NCI-H524 (cell line): ENCODE measurements around the gene PDZRN3.

ENCODE experiments used
- DNase-seq, 2 experiments: peaks; one replicate each; lab custom pipeline; 2025; lab: John Stamatoyannopoulos, UW

PDZRN3 gene

DNA sequence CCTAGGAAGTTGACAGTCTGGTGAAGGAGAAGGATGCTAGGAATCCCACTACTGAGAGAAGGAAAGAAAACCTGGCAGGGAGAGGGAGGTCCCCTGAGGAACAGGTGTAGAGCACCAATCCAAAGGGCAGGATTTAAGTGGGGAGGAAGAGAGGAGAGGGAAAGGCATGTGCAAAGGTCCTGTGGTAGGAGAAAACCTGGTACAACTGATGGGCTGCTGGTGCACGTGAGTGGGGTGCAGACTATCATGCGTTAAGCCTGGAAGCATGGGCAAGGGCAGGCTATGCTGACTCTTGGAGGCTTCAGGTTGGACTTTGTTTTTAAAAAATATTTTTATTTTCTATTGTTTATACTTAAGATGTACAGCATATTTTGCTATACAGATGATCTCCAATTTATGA, 209.6 kb downstream of the PDZRN3 start:
- no peak for DNase-seq

DNA sequence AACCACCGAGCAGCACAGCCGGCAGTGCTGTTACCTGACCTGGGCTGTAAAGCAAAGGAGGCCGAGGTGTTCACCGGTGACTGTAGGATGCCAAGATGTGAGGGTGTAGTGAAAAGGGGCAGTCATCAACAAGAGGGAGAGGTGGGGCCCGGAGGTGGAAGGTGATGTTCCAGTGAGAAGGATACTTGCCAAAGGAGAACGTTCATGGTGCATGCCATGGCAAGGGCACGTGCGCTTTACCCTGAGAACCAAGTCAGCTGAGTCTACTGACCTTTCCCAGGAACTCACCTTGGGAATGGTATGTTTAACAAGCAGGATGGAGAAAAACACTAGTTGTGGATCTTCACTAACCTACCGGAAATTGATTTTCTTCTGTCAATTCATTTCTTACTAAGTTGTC, 211.1 kb downstream of the PDZRN3 start:
- no peak for DNase-seq

DNA sequence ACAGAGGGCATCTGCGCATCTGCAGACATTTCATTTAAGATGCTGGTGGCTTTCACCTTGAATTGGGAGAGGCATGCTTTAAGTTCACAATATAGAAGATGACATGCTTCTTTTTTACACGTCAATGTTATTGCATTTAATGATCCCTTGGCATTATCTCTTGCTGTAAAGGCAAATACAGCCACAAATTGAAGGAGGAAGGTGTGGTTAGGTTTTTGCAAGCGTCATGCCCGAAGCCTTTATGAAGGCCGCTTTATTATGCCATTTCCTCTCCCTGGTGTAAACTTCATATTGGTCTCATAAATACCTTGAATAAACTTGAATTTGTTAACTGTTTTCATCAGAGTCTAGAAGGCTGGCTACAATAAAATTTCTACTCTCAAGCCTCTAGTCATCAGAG, 212.7 kb downstream of the PDZRN3 start:
- no peak for DNase-seq

DNA sequence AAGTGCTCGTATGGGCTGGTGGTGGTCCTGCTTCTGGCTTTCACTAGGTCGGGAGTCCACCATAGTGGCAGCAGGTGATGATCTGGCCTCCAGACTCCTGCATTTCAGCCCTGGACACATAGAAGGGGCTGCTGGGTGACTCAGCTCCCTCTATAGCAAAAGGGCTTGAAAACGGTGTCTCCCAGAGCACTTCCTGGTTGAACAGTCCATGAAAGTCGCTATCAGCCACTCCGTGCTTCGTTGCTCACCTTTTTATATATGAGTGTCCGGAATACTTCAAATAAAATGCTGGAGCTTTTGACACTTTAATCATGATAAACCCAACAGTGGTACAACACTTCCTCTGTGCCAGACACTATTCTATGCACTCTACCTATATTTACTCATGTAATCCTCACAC, 213.2 kb downstream of the PDZRN3 start:
- DNase-seq: no peak

DNA sequence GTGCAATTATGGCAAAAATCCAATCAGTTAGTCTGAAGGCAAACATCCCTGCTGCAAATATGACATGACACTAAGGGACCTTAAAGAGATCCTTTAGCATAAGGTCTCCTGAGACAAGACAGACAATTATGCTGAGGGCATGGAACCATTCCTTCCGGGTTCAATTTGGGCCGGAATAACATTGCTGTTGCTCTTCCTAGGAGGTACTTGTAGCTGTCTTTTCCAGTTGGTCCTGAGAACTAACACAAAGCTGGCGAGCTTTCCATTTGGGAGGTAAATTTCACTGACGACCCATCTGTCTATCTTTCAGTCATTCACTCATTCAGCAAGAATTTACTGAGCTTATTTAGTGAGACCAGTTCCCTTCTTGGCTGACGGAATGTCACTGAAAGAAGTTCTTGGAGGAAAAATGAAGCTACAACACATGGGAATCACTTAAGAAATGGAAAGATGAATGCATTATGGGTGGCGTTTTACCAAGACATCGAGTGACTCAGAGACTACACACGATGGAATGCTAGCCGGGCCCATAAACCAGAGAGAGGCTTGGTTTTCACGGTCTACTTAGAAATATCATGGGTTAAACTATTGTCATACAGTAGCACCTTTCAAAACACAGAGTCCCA, 215.5 kb downstream of the PDZRN3 start:
- no peak for DNase-seq

DNA sequence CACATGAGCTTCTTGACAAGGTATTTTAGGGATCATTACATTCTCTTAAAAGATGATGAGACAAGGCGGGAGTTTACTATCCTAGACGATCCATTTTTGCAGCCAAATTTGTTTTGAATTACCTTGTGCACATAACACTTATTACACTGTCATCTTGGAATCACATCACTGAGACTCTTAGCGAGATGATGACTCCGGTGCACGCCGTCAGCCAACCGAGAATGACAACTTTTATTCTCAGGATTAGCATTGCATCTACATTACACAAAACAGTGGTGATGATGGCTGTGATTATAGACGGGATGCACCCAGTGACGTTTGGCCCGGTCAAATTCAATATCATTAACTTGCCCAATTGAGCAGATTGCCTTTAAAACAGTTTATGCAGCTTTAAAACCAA, 216.1 kb downstream of the PDZRN3 start:
- no peak for DNase-seq

DNA sequence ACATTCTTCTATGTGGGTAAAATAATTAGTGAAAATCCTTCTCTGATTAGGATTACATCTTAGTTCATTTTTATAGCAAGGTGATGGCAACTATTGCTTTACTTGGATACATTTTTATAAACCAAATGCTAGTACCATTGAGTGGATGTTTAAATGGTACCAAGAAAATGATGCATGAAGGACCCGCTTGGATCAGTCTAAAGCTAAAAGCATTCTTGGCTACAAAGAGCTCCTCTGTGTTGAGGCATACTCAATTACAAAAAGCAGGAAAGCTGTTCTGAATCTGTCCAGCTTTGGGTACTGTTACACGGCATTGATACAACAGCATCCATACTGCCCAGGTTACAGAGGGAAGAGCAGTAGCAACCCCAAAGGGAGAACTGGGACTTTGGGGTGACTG, 217.2 kb downstream of the PDZRN3 start:
- DNase-seq: no peak

DNA sequence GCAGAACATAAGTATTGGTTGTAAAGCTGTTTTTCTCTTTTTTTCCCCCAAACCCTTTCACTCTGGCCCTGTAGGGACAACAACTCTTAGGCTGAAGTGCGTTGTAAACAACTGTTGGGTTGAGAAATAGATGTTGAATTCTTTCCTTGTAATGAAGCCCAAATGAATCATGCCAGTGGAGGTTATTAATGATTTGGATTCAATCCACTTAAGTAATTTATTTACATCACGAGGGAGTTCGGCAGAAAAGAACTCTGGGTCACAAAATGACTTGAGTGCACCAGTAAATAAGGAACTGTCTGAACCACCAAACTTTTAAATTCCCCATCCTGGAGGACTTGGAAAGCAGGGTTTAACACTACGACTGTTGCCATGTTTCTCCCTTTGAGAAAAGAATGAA, 218.9 kb downstream of the PDZRN3 start:
- no peak for DNase-seq

DNA sequence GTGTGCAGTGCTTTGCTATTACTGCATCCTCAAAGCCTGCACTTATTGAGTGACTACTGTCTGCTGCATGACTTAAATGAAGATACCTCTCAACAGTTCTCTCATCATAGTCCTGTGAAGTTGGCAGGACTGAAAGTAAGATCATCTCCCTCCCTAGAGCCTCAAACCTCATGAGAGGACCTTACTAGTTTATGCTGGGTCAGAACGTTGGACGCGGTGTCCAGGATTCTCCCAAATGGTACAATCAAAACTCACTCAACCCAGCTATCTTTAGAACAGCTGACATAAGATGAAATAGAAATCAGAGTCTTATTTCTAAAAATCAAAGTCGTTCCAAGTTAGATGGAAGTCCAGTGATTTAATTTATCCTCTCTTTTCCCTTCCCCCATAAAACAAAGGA, 219.7 kb downstream of the PDZRN3 start:
- DNase-seq: no peak

DNA sequence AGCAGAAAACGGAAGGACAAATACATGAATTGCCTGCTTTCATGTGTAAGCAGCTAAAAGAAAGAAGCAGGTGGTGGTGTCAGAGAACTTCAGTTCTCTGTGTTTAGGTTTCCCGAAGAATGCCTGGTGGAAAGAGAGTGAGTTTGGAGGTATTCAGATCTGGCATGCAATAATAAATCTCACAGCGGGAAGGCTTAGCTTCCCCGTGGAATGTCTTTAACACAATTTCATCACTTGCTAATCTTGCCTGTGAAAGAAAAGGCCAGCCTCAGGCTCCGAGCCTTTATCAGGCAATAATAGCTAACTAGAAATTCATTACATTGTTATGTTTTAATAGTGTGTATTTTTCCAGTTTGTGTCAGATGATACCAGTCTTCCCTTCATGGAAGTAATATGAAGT, 220.3 kb downstream of the PDZRN3 start:
- DNase-seq: no peak

DNA sequence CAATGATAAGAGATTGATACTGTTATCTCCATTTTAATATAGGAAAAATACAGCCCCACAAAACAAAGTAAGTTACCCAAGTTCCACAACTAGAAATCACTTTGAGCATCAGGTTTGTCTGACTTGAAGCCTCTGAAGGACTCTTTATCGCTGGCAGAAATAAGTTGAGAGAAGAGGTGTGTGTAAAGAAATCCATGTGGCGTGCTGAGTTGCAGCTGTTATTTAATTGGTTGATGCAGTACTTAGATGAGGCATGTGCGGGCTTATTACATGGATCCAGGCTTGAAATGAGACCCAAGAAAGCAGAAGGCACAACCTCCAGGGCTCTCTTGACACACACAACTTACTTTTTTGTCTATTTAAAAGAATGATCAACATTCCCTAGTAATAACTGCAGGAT, 221.3 kb downstream of the PDZRN3 start:
- no peak for DNase-seq

DNA sequence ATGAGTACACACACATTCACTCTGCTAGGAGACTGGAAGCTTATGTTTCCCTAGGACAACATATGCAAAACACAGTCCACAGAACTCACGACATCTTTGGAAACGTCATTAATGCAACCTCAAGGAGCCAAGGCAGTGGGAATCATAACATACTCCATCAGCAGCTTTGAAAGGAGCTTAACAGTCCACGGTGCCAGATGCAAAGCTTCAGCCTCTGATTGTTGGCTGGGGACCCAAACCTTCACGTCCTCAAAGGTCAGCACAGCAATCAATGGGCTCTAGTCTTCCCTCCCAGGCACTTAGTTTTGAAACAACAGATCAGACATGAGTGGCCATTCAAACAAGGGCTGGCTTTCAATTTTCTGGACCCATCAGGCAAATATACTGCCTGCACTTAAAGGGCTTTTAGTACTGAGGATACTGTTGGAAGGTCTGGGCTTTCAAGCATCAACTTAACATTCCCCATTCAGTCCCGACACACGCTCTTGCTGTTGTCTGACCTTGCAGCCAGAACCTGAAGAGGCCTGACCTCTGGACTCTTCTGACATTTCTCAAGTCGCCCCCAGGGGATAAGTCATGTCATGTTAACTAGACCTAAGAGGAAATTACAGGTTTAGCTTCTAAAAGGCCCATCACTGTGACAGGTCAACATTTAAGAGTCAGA, 223.0 kb downstream of the PDZRN3 start:
- no peak for DNase-seq

DNA sequence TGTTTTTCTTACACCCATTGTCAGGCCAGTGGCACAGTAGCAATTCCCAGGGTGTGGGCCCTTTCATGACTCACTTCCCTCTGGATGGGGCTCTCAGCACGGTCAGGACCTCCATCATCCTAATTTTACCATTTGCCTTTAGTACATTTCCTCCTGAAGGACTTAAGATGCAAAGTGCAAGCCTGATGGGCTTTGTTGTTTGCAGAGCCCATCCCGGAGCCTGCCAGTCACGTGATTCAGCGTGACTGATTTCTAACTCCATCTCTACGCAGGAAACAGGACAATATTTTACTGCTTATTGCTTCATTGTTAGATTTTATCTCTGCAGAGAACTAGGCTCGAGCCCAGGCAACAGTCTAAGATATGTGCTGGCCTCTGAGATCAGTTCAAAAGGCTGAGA, 223.7 kb downstream of the PDZRN3 start:
- no peak for DNase-seq

DNA sequence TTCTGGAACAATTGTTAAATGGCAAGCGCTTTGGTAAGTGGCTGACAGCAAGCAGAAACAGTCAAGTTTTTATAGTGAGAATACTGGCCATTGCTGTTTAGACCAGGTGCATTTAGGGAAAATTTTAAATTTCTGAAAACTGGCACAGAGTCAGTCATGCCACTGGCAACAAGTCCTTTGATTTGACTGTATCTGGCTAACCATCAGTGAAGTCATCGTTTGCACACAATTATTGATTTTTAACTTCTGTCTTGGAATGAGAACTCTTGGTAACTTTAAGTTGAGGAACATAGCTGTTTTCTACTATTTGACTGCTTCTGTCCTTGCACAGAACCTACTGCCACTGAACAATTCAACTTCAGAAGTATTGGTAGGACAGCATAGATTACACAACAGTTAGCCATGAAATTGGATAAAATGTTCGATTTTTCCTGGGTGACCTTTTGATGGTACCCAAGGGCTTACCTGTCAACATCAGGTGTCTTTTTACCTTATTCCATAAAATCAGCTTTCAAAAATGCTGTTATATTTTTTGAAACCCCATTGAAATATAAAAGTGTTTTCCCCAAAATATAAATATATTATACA, 225.0 kb downstream of the PDZRN3 start:
- no peak for DNase-seq

DNA sequence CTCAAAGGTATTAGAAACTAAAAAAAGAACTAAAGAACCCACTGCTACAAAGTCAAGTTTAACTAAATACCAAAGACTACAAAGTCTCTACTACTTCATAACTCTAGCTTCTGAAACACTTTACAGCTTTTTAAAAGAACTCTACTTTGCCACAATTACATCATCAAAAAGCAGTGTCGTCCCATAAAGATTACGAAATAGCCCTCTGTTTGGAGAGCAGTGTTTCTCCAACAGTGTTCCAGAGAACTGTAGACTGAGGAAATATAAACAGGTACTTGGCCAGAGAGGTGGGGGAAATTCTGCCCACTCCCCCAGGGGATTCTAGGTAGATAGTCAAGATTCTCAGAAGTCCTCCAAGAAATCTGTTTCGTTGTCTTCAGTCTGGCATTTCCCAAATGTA, 225.6 kb downstream of the PDZRN3 start:
- DNase-seq: no peak

DNA sequence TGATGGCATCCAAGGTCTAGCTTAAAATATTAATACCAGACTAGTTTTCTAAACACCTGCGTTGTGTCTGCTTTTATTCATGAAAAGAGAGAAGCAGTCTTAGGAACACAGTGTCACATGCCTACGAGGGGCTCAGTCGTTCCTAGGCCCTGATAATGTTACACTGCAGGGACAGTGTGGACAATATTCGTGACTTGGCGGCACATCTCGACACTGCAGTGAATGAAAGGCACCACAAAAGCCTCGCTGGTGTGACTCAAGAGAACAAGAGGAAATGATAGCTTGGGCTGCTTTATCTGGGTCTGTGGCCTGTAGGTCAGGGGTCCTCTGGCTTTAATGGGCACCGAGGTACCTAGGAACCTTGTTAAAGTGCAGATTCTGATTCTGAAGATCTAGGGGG, 226.7 kb downstream of the PDZRN3 start:
- no peak for DNase-seq

DNA sequence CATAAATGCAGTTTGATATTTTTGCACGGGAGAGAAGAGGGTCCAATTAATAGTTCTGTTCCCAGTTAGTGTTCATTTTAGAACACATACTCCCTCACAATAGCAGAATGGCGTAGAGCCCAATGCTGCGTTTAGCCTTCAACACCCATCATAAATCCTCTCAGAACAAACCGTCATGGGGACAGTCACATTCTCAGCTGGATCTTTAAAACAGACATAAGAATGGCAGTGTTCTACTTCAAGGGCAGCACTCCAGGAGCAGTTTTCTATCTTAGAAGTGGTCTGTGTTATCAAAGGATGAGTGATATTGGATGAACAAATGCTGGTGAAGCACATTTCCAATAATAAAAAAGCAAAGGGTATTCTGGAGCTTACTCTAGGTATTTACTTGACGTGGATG, 230.5 kb downstream of the PDZRN3 start:
- no peak for DNase-seq

DNA sequence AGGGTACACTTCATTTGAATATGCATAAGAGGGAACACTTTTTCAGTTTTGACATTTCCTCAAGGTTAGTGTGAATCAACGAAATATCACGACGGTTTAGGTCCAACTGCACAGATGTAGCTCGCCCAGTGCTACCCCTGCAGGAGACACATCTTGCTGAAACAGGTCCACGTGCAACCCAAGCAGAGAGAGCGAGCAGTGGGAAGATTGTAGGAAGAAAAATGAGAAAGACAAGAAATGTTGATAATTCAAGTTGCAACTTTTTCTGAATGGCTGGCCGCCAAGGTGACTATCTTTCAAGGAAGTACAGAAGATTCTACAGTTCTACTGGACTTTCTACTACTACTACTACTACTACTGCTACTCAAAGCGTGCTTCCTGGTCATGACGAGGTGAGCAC, 231.7 kb downstream of the PDZRN3 start:
- no peak for DNase-seq

DNA sequence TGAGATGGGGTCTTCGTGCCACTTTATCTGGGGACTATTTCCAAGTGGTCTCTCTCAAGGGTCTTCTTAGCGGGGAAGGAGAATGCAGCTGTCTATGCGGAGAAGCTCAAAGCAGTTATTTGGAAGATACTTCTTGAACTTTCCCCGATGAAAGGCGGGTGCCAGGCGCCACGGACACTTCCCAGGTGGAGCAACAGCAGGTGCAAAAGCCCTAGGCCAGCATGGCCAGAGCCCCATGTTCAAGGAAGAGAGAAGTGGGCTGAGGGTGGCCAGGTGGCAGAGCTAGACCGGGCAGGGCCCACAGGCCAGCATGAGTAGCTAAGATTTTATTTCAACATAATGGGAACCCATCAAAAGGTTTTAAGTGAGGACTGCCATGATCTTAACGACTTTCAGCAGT, 232.8 kb downstream of the PDZRN3 start:
- DNase-seq: no peak

DNA sequence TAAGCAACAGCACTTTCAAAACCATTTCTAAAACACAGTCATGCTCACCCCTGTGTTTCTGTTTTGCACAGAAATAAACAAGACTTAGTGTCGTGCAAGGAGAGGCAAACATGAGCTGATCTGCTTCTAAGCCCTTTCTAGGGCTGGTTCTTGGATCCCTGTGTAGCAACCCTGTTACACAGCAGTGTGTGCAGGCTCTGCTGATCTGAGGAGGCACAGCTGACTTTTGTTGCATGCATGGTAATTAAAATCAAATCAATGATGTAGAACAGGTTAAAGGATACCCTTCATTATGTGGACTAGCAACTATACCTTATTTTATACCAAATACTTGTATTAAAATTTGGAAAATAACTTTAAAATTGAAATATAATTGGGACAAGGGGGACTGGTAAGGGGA, 234.8 kb downstream of the PDZRN3 start:
- DNase-seq: no peak

DNA sequence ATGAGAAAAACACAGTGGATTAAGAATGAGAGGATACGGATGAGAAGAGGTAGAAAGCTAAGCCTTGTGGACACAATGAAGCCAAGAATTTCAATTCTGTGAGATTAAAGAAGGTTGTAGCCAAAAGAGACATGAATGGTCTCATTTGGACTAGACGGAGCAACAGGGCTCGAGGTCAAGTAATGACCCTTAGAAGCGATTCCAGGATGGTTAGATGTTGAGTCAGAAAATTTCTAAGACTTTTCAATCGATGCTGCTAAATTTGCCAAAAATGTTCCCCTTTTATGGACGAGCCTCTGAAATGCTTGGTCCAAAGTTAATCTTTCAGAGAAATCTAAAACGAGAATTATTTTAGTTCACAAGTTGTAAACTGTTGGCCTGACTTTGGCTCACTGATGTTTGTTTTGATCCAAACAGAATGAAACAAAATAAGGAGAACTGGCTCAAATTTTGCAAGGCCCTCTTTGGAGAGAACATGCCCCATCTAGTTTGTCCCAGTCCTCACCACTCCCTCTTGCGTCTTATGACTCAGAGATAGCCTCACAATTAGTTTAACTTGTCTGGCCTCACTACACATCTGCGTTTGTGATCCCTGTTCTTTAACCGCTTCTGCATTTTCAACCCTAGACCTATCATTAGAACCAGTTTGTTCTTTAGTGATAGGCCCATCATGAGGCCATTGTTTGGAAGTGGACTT, 235.5 kb downstream of the PDZRN3 start:
- no peak for DNase-seq

DNA sequence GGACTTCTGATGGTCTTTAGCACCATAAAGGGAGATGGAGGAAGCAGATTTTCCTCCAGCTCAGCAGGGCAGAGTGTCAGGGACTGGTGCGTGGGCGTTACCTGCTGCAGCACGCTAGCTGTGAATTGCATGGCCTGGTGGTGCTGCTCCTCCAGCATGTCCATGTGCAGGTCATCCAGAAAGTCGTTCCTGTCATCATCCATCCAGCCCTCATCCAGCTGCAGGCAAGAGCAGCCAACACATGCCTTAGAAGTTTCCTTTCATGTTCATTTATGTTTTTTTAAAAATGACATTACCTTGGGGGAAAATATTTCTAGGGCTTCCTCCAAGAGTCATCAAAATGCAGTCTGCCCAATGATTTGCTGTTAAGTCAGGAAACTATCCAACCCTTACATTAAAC, 239.2 kb downstream of the PDZRN3 start:
- DNase-seq: no peak
